ENCODE measurements around the gene ST8SIA2. TPM values are rescaled to one million over a fixed set of nuclear protein-coding genes. Genes with fewer than 3 reads are reported as not detected.

Gene ST8SIA2
- polyA plus RNA-seq, 1 donor from 2014 or later = 24.0 TPM

- Histone ChIP-seq H3K9me3 (ENCODE audit: low read length) (no peaks in the 10 kb centered on the region), H3K27ac (ENCODE audit: low read length) (no peak overlapping the region), H3K27me3 (ENCODE audit: insufficient read depth, low read depth, low read length) (no peaks in the 10 kb centered on the region), H3K79me2 (replicated peaks; ENCODE audit: insufficient read depth, low read length) (peaks cover 51% of the 10 kb centered on the region), H2AFZ (ENCODE audit: low read depth, low read length) (no peak overlapping the region), H3F3A (ENCODE audit: insufficient read depth, low read length, poor library complexity, severe bottlenecking) (no peaks in the 10 kb centered on the region), H3K4me2 (ENCODE audit: low read length) (no peak overlapping the region), H3K9ac (ENCODE audit: low read length) (no peak overlapping the region), H3K36me3 (ENCODE audit: insufficient read depth, low read length) (peaks cover 8% of the 10 kb centered on the region), H4K20me1 (ENCODE audit: insufficient read depth) (no peaks in the 10 kb centered on the region), H3K9me2 (ENCODE audit: insufficient read depth, low read length) (no peaks in the 10 kb centered on the region), H3K4me3 (ENCODE audit: low read length) (no peak overlapping the region)
- TF ChIP-seq CTCF (IDR thresholded peaks at IDR 0.05; ENCODE audit: poor library complexity, severe bottlenecking) (no peak), SMC3 (conservative IDR thresholded peaks at IDR 0.05; ENCODE audit: poor library complexity) (no peak), MXI1 (conservative IDR thresholded peaks at IDR 0.05; ENCODE audit: poor library complexity, severe bottlenecking) (no peak), REST (IDR thresholded peaks at IDR 0.05; ENCODE audit: borderline replicate concordance) (no peak), EZH2 (IDR thresholded peaks at IDR 0.05; ENCODE audit: borderline replicate concordance, insufficient read depth, low read length, poor library complexity, severe bottlenecking) (no peak), POLR2AphosphoS5 (IDR thresholded peaks at IDR 0.05) (no peak), EP300 (conservative IDR thresholded peaks at IDR 0.05; ENCODE audit: poor library complexity, severe bottlenecking) (no peak), RAD21 (conservative IDR thresholded peaks at IDR 0.05) (no peak), TAF1 (IDR thresholded peaks at IDR 0.05; ENCODE audit: low read depth) (no peak)
Observed at GRCh38 chr15:92413510-92413909, 19.8 kb downstream of the ST8SIA2 start.

- no peak overlapping the region for H3K4me2 ChIP-seq (ENCODE audit: low read length)
- peaks cover 8% of the 10 kb centered on the region for H3K36me3 ChIP-seq (ENCODE audit: insufficient read depth, low read length)
- no peak overlapping the region for H3K27ac ChIP-seq (ENCODE audit: low read length)
- no peaks in the 10 kb centered on the region for H3F3A ChIP-seq (ENCODE audit: insufficient read depth, low read length, poor library complexity, severe bottlenecking)
- peaks cover 40% of the 10 kb centered on the region for H3K79me2 ChIP-seq (replicated peaks; ENCODE audit: insufficient read depth, low read length)
- H3K9me3 ChIP-seq (ENCODE audit: low read length) = no peaks in the 10 kb centered on the region
- no peaks in the 10 kb centered on the region for H4K20me1 ChIP-seq (ENCODE audit: insufficient read depth)
- no peak overlapping the region for H2AFZ ChIP-seq (ENCODE audit: low read depth, low read length)
- no peaks in the 10 kb centered on the region for H3K27me3 ChIP-seq (ENCODE audit: insufficient read depth, low read depth, low read length)
- no peaks in the 10 kb centered on the region for H3K9me2 ChIP-seq (ENCODE audit: insufficient read depth, low read length)
- TF ChIP-seq RAD21 (conservative IDR thresholded peaks at IDR 0.05) (no peak), TAF1 (IDR thresholded peaks at IDR 0.05; ENCODE audit: low read depth) (no peak), EP300 (conservative IDR thresholded peaks at IDR 0.05; ENCODE audit: poor library complexity, severe bottlenecking) (no peak), EZH2 (IDR thresholded peaks at IDR 0.05; ENCODE audit: borderline replicate concordance, insufficient read depth, low read length, poor library complexity, severe bottlenecking) (no peak), POLR2AphosphoS5 (IDR thresholded peaks at IDR 0.05) (no peak), MXI1 (conservative IDR thresholded peaks at IDR 0.05; ENCODE audit: poor library complexity, severe bottlenecking) (no peak), SMC3 (conservative IDR thresholded peaks at IDR 0.05; ENCODE audit: poor library complexity) (no peak), REST (IDR thresholded peaks at IDR 0.05; ENCODE audit: borderline replicate concordance) (no peak), CTCF (IDR thresholded peaks at IDR 0.05; ENCODE audit: poor library complexity, severe bottlenecking) (no peak)
- H3K9ac ChIP-seq (ENCODE audit: low read length) = no peak overlapping the region
- H3K4me3 ChIP-seq (ENCODE audit: low read length) = no peak overlapping the region
Observed at GRCh38 chr15:92415639-92416297, 22.1 kb downstream of the ST8SIA2 start.

Data from neural cell (in vitro differentiated cells).